ENCODE data around the gene ABCC1. TPM values are rescaled to one million over a fixed set of nuclear protein-coding genes. Genes with fewer than 3 reads are reported as not detected.

ABCC1 gene
- total RNA-seq, 1 donor from 2014 or later = 17.0 TPM

GRCh38 chr16:15919331-15919730 lies 30.1 kb upstream of the ABCC1 start:
- H3K9me3 ChIP-seq (replicated peaks) = peaks cover 5% of the 10 kb centered on the region
- no peaks in the 10 kb centered on the region for H3K36me3 ChIP-seq
- no peak for DNase-seq
- intact Hi-C loops (cut with micrococcal nuclease) = no loop called here
- H3K27ac ChIP-seq (replicated peaks) = no peak overlapping the region
- no peaks in the 10 kb centered on the region for H3K27me3 ChIP-seq (ENCODE audit: low read depth)
- H3K4me1 ChIP-seq = no peaks in the 10 kb centered on the region
- H3K4me3 ChIP-seq = no peak overlapping the region
- TF ChIP-seq CTCF (IDR thresholded peaks at IDR 0.05; ENCODE audit: borderline replicate concordance) = no peak

DNA sequence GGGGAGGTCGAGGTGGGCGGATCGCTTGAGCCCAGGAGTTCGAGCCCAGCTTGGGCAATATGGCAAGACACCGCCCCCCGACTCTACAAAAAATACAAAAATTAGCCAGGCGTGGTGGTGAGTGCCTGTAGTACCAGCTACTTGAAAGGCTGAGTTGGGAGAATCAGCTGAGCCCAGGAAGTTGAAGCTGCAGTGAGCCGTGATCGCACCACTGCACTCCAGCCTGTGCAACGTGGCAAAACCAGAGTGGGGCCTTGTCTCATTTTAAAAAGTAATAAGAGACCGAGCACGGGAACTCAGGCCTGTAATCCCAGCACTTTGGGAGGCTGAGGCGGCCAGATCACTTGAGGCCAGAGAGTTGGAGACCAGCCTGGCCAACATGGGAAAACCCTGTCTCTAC lies 24.4 kb upstream of the ABCC1 start:
- DNase-seq = no peak
- intact Hi-C loops (cut with micrococcal nuclease) = no loop called here
- TF ChIP-seq CTCF (IDR thresholded peaks at IDR 0.05; ENCODE audit: borderline replicate concordance) = no peak
- Histone ChIP-seq H3K36me3 (no peaks in the 10 kb centered on the region), H3K27me3 (ENCODE audit: low read depth) (no peaks in the 10 kb centered on the region), H3K4me1 (no peaks in the 10 kb centered on the region), H3K4me3 (no peak overlapping the region), H3K27ac (replicated peaks) (no peak overlapping the region), H3K9me3 (replicated peaks) (no peaks in the 10 kb centered on the region)

DNA sequence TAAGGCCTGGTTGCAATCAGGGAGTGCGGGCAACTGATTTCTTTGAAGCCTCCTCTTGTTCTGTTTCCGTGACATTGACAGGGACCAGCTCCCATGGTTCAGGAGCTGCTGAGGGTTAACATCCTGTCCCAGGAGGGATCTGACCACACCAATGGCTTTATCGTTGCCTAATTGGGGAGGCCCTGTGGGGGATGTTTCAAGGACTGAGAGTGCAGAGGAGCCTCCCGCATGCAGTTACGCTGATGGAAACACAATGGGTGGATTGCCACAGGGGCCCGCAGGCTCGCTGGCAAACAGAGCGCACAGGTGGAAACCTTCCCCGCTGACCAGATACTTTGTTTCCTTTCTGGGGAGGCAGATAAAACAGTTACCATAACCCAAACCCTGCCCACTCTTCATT lies 23.8 kb upstream of the ABCC1 start:
- intact Hi-C loops (cut with micrococcal nuclease) = no loop called here
- H3K27me3 ChIP-seq (ENCODE audit: low read depth) = no peaks in the 10 kb centered on the region
- no peaks in the 10 kb centered on the region for H3K36me3 ChIP-seq
- H3K4me3 ChIP-seq = no peak overlapping the region
- no peak for TF ChIP-seq CTCF (IDR thresholded peaks at IDR 0.05; ENCODE audit: borderline replicate concordance)
- DNase-seq = no peak
- no peak overlapping the region for H3K27ac ChIP-seq (replicated peaks)
- no peaks in the 10 kb centered on the region for H3K9me3 ChIP-seq (replicated peaks)
- no peaks in the 10 kb centered on the region for H3K4me1 ChIP-seq

GRCh38 chr16:15928261-15929104 lies 20.9 kb upstream of the ABCC1 start:
- H3K9me3 ChIP-seq (replicated peaks) = no peaks in the 10 kb centered on the region
- DNase-seq = no peak
- H3K4me1 ChIP-seq = no peaks in the 10 kb centered on the region
- no peaks in the 10 kb centered on the region for H3K36me3 ChIP-seq
- TF ChIP-seq CTCF (IDR thresholded peaks at IDR 0.05; ENCODE audit: borderline replicate concordance) = no peak
- H3K27me3 ChIP-seq (ENCODE audit: low read depth) = no peaks in the 10 kb centered on the region
- H3K27ac ChIP-seq (replicated peaks) = no peak overlapping the region
- no peak overlapping the region for H3K4me3 ChIP-seq
- intact Hi-C loops (cut with micrococcal nuclease) = no loop called here

GRCh38 chr16:15932939-15933338 lies 16.5 kb upstream of the ABCC1 start:
- no peak overlapping the region for H3K27ac ChIP-seq (replicated peaks)
- H3K9me3 ChIP-seq (replicated peaks) = peaks cover 10% of the 10 kb centered on the region
- no peak for DNase-seq
- intact Hi-C loops (cut with micrococcal nuclease) = no loop called here
- no peaks in the 10 kb centered on the region for H3K4me1 ChIP-seq
- no peaks in the 10 kb centered on the region for H3K27me3 ChIP-seq (ENCODE audit: low read depth)
- H3K4me3 ChIP-seq = no peak overlapping the region
- no peak for TF ChIP-seq CTCF (IDR thresholded peaks at IDR 0.05; ENCODE audit: borderline replicate concordance)
- no peaks in the 10 kb centered on the region for H3K36me3 ChIP-seq

Data from left ventricle myocardium inferior (tissue), 1 donor.